HG03457 (cell line): Measurements from ENCODE around the gene LGI4.
"Not testable (repeated sequence)": the region's sequence is repeated elsewhere in the genome, so short reads cannot be mapped to it uniquely, and the experiment has no call there.

Experiments used
- ATAC-seq: cut with Tn5 transposase; IDR thresholded peaks from one replicate; pipeline ENCODE4 v1.9.1; 2021; ENCODE audit warnings: moderate number of reproducible peaks; ENCODE audit not compliant: unreplicated experiment

Gene LGI4

DNA sequence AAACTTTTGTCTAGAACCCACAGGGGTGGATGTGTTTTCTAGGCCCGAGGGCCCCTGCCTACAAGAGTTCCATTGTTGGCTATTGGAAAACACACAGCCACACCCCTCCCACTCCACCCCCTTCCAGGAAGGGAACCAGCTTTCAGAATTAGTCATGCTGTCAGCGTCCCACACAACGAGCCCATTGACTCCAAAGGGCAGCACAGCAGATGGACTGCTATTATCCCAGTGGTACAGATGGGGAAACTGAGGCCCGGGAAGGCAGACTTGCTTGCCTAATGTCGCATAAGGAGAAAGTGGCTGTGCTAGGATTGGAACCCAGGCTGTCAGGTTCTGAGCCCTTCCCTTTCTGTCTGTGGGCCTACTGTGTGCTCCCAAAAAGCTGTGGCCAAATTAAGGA, 27.3 kb downstream of the LGI4 start:
- ATAC-seq = no peak

GRCh38 chr19:35106898-35107541, 27.8 kb downstream of the LGI4 start:
- ATAC-seq = no peak

- ATAC-seq = no peak
Measured at GRCh38 chr19:35106291-35106583, 28.6 kb downstream of the LGI4 start.

DNA sequence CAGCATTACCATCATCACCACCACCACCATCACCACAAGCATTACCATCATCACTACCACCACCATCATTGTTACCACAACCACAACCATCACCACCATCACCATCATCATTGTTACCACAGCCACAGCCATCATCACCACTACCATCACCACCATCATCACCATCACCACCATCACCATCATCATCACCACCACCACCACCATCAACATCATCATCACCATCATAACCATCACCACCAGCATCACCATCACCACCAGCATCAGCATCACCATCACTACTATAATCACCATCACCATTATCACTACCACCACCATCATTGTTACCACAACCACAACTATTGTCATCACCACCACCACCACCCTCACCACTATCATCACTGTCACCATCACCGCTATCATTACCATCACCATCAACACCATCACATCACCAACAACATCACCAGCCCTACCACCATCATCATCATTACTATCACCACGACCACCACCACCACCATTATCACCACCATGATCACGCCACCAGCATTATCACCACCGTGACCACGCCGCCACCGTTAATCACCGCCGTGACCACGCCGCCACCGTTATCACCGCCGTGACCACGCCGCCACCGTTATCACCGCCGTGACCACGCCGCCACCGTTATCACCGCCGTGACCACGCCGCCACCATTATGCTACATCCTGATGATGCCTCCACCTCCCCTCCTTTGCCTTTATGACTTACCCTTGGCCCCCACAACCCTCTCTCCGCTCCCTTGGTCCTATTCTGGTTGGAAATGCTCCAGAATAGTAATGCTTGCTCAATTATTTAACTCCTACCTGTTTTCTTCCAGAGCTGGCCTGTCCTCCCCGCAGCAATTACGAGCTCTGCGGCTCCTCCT, 29.2 kb downstream of the LGI4 start:
- no peak for ATAC-seq

DNA sequence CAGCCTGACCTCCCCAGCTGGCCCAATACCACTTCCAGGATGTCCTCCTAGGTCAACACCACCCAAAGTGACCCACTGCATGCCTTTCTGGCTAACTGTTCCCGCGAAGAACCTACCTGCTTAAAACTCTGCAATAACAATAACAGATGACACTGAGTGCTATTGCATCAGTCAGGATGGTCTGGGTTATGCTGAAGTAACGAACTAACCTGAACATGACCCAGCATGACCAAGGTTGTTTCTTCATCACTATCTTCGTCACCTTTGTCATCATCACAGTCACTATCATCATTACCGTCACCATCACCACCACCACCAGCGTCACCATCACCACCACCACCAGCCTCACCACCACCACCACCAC, 29.8 kb downstream of the LGI4 start:
- ATAC-seq = no peak

- no peak for ATAC-seq
Measured at GRCh38 chr19:35104361-35104760, 30.5 kb downstream of the LGI4 start.

- ATAC-seq = not testable (repeated sequence)
Measured at GRCh38 chr19:35103614-35104013, 31.2 kb downstream of the LGI4 start.

- not testable (repeated sequence) for ATAC-seq
Measured at GRCh38 chr19:35101949-35102348, 32.9 kb downstream of the LGI4 start.

DNA sequence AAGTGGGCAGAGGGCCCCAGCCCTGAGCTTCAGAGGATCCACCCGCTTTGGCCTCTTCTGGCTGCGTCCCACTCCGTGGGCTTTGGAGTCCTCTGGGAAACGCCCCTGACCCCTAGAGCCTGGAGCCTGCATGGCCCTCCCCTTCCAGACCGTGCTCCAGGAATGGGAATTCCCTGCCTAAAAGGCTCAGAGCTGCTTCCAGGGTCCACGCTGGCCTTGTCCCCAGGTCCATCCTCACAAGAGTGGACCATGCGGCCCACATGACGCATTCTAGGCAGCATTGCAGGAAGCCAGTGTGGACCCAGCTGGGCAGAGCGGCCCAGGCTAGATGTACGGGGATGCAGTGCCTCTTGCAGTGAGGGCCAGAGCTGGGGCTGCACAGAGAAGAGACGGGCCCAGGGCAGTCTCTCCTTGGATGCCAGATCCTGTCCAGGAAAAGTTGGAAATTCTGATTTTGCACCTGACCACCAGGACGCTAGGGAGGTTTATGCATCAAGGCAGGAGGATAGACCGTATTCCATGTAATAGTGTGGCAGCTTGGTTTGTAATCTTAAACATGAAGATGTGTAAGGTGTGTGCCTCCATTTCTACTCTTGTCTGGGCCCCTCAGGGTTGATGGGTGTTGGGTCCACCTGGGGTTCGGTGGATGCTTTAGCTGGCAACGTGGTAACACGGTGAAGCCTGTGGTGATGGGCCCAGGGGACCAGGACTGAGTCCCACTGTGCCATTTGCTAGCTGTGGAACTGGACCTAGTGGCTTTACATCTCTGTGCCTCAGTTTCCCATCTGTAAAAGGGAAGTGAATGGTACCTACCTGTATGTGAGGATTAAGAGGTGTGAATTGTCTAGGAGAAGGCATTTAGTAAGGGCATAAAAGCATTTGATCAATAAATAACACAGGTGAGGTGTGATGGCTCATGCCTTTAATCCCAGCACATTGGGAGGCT, 34.0 kb downstream of the LGI4 start:
- no peak for ATAC-seq

GRCh38 chr19:35099897-35100275, 35.0 kb downstream of the LGI4 start:
- no peak for ATAC-seq

DNA sequence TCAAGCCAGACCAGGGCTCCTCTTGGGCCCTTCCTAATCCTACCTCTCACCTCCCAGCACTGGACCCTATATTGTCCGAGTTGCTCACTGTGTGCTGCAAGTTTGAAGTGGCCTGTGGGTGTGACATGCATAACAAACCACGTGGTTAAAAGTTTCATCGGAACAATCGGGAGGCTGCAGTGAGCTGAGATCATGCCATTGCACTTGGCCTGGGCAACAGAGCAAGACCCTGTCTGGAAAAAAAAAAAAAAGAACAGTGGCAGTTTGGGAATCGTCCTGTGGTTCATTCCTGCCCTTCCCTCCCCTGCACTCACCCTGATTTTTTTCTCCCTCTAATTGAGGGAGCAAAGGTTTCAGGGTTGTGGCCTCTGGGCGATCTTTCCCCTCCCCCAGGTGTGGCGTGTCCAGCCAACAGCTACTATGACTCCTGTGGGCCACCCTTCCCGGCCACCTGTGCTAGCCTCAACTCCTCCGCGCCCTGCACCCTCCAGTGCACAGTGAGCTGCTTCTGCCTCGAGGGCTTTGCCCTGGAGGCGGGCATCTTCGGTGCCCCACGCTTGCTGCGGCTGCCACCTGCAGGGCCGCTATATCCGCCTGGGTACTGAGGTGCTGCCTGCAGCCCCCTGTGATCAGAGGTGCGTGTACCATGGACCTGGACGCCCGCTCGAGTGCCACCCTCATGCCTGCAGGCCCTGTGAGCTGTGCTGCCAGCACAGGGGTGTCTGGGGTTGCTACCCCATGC, 35.5 kb downstream of the LGI4 start:
- no peak for ATAC-seq

DNA sequence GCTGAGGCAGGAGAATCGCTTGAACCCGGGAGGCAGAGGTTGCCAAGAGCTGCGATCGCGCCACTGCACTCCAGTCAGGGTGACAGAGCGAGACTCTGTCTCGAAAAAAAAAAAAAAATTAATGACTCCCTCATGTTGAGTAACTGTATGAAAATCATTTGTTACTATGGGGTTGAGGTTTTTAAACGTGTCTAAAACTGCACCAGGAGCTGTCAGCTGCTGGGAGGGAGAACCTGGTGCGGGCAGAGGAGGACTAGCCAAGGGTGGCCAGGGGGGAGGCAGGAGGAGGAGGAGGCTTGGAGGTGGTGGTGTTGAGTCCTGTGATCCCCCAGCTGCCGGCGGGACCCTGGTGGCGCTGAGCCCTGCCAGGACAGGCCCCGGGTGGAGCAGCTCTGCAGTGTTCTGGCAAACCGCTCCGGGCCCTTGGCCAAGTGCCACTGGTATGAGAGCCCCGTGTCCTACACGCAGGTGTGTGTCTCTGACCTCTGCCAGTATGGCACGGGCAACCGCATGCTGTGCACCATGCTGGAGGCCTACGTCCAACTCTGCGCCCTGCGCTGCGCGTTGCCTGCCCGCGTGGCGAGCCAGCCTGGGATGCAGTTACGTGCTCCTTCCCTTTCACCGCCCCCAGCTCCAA, 36.3 kb downstream of the LGI4 start:
- no peak for ATAC-seq

DNA sequence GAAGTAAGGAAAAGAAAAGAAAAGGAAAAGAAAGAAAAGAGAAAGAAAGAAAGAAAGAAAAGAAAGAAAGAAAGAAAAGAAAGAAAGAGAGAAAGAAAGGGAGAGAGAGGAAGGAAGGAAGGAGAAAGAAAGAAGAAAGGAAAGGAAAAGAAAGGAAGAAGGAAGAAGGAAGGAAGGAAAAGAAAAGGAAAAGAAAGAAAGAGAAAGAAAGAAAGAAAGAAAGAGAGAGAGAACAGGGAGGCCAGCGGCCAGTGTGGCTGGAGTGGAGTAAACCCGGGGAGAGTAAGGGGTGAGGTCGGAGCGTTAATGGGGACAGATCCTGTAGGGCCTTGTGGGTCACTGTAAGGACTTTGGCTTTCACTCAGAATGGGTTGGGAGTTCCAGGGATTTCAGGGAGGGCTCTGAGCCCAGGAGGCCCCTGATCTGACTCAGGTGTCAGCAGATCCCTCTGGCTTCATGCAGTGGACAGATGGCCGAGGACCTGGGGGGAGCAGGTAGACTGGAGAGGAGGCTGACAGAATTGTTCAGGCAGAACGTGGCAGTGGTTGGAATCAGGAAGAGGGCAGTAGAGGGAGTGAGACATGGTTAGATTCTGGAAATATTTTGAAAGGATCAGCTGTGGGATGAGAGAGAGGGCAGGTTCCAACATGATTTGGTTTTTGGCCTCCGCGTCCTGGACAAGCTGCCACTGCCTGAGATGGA, 39.0 kb downstream of the LGI4 start:
- no peak for ATAC-seq

- no peak for ATAC-seq
Measured at GRCh38 chr19:35094656-35095055, 40.2 kb downstream of the LGI4 start.

DNA sequence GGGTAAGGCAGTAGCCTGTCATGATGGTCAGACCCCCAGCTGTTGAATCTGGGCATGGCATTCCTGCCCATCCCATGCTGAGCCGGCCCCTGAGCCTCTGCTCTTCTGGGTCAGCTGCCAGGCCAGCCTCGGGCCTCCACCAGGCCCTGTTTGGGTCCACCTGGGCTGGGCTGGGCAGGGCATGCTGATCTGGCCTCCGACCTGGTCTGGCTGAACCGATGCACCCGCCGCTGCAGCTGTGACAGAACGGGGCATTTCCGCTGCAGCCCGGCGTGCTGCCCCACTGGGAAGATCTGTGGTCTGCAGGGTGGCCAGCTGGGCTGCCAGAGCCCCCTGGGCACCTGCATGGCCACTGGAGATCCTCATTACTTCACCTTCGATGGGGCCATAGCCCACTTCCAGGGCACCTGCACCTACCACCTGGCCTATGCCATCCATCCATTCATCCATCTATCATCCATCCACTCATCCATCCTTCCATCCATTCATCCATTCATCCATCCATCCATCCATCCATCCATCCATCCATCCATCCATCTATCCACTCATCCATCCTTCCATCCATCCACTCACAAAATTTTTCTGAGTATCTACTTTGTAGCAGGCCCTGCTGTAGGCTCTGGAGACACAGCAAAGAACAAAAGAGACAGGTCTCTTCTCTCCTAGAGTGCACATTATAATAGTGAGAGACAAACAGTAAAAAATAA, 40.8 kb downstream of the LGI4 start:
- no peak for ATAC-seq

- ATAC-seq = no peak
Measured at GRCh38 chr19:35093430-35093829, 41.4 kb downstream of the LGI4 start.

- ATAC-seq = no peak
Measured at GRCh38 chr19:35090506-35091214, 44.2 kb downstream of the LGI4 start.

DNA sequence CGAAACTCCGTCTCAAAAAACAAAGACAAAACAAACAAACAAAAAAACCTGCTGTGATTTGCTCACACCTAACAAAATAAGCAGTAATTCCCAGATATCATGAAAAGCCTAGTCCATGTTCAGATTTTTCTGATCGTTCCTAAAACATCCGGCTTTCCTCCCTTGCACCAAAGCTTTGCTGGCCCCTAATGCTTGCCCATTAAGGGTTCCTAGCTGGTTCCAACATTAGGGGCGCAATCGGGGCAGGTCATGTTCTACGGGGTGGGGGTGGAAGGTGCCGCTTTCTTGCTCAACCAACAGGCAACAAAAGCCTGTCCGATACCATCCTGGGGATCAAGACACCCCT, 44.7 kb downstream of the LGI4 start:
- ATAC-seq = no peak

DNA sequence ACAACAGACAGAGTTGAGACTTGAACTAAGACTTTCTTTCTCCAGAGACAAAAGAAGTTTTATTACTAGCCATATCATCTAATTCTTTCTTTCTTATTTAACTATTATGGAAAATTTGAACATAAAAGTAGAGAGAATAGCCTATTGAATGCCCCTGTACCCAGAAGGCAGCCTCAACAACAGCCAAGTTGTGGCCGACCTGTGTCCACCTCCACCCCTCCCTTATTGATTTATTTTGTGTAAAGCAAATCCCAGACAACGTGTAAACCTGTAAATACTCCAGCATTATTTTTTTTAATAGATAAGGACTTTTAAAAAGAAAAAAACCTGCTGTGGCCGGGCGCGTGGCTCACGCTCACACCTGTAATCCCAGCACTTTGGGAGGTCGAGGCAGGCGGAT, 45.3 kb downstream of the LGI4 start:
- no peak for ATAC-seq
